Liver (tissue), 9 donors: ENCODE measurements around the gene ARHGAP28. TPM values are rescaled to one million over a fixed set of nuclear protein-coding genes. Genes with fewer than 3 reads are reported as not detected.

Experiments
- DNase-seq: peaks from one replicate; pipeline ENCODE4 v3.0.0-alpha.2; 2017; ENCODE audit warnings: low spot score
- H3K27ac ChIP-seq, 2 donors: one replicate each; pipeline ENCODE4 v1.7.0; 2013; ENCODE audit warnings: inconsistent platforms in 2 of 2, low read length in 2 of 2, control low read depth in 1 of 2, low read depth in 1 of 2, mild to moderate bottlenecking in 1 of 2
- H3K27me3 ChIP-seq, 4 donors: one replicate each; pipeline versions ENCODE4 v1.6.1 to v1.7.0; 2013; ENCODE audit warnings: low read length in 3 of 4, inconsistent platforms in 1 of 4, mild to moderate bottlenecking in 1 of 4, moderate library complexity in 1 of 4; ENCODE audit not compliant: control insufficient read depth in 4 of 4, insufficient read depth in 4 of 4
- H3K36me3 ChIP-seq, 4 donors: one replicate each; pipeline versions ENCODE4 v1.6.1 to v1.7.0; 2013; ENCODE audit warnings: low read length in 3 of 4, mild to moderate bottlenecking in 3 of 4, low read depth in 1 of 4, moderate library complexity in 1 of 4; ENCODE audit not compliant: control insufficient read depth in 4 of 4, insufficient read depth in 3 of 4
- H3K4me1 ChIP-seq, 4 donors: one replicate each; pipeline versions ENCODE4 v1.6.1 to v1.7.0; 2013; ENCODE audit warnings: low read length in 3 of 4, mild to moderate bottlenecking in 3 of 4, moderate library complexity in 1 of 4; ENCODE audit not compliant: control insufficient read depth in 4 of 4, insufficient read depth in 4 of 4
- H3K4me3 ChIP-seq, 3 donors: one replicate each; pipeline versions ENCODE4 v1.6.1 to v1.7.0; 2013; ENCODE audit warnings: low read length in 3 of 3, control low read depth in 1 of 3, low read depth in 1 of 3, mild to moderate bottlenecking in 1 of 3
- H3K9ac ChIP-seq, 2 donors: one replicate each; pipeline ENCODE4 v1.7.0; 2013; ENCODE audit warnings: low read length in 2 of 2, mild to moderate bottlenecking in 2 of 2, moderate library complexity in 2 of 2, control low read depth in 1 of 2, low read depth in 1 of 2
- H3K9me3 ChIP-seq, 4 donors: one replicate each; pipeline versions ENCODE4 v1.6.1 to v1.7.0; 2013; ENCODE audit warnings: low read length in 3 of 4; ENCODE audit not compliant: control insufficient read depth in 4 of 4
- EGR1 ChIP-seq, 2 donors: IDR thresholded peaks; 2 replicates each; pipeline ENCODE4 v1.6.1; 2016 to 2018; ENCODE audit warnings: antibody characterized with exemption in 2 of 2, low read depth in 2 of 2
- FOXA1 ChIP-seq: IDR thresholded peaks from 2 replicates; pipeline ENCODE4 v1.6.1; 2016; ENCODE audit warnings: antibody characterized with exemption
- GABPA ChIP-seq, 2 donors: IDR thresholded peaks in 1 of 2; conservative IDR thresholded peaks in 1 of 2; 2 replicates each; pipeline ENCODE4 v1.6.1; 2016; ENCODE audit warnings: antibody characterized with exemption in 2 of 2, mild to moderate bottlenecking in 1 of 2, moderate library complexity in 1 of 2
- HNF4A ChIP-seq, 2 donors: conservative IDR thresholded peaks; 2 replicates each; pipeline ENCODE4 v1.6.1; 2016; ENCODE audit warnings: antibody characterized with exemption in 2 of 2, mild to moderate bottlenecking in 2 of 2
- HNF4G ChIP-seq: IDR thresholded peaks from 2 replicates; pipeline ENCODE4 v1.6.1; 2016; ENCODE audit warnings: antibody characterized with exemption
- JUND ChIP-seq, 2 donors: IDR thresholded peaks; 2 replicates each; pipeline ENCODE4 v1.6.1; 2016; ENCODE audit warnings: antibody characterized with exemption in 2 of 2
- MAX ChIP-seq: IDR thresholded peaks from 2 replicates; pipeline ENCODE4 v1.6.1; 2016; ENCODE audit warnings: antibody characterized with exemption
- RAD21 ChIP-seq, 2 donors: IDR thresholded peaks; 2 replicates each; pipeline ENCODE4 v1.6.1; 2016; ENCODE audit warnings: antibody characterized with exemption in 2 of 2, mild to moderate bottlenecking in 2 of 2
- RXRA ChIP-seq, 2 donors: IDR thresholded peaks; 2 replicates each; pipeline ENCODE4 v1.6.1; 2017 to 2018; ENCODE audit warnings: antibody characterized with exemption in 2 of 2, mild to moderate bottlenecking in 1 of 2
- SP1 ChIP-seq: IDR thresholded peaks from 2 replicates; pipeline ENCODE4 v1.6.1; 2018; ENCODE audit warnings: antibody characterized with exemption, mild to moderate bottlenecking
- TAF1 ChIP-seq: conservative IDR thresholded peaks from 2 replicates; pipeline ENCODE4 v1.6.1; 2016; ENCODE audit warnings: antibody characterized with exemption, mild to moderate bottlenecking
- YY1 ChIP-seq: IDR thresholded peaks from 2 replicates; pipeline ENCODE4 v1.6.1; 2016; ENCODE audit warnings: antibody characterized with exemption, mild to moderate bottlenecking
- WGBS: extraction: QIAGEN DNeasy Blood & Tissue Kit; methylation state at CpG from one replicate; pipeline ENCODE4 v1.1.7; 2013; 5-methylcytosine and 5-hydroxymethylcytosine counted together
- polyA plus RNA-seq, 2 donors: library from polyadenylated mRNA; stranded (reverse) in 1 of 2; unstranded in 1 of 2; fragments of 200-250 nt in 1 of 2; fragments of >200 nt in 1 of 2; fragmentation: Nextera tagmentation in 1 of 2; extraction: Ambion mirVana in 1 of 2; gene quantifications; one replicate each; pipeline versions ENCODE4 v1.2.1 to v1.2.3, GENCODE V29; 2013 to 2015
- total RNA-seq, 2 donors: library from RNA; depleted of rRNA; stranded (reverse); fragments of >200 nt; gene quantifications; one replicate each; pipeline ENCODE4 v1.2.3, GENCODE V29; 2014
- TF ChIP-seq, protein P1 (sequence below): IDR thresholded peaks from 2 replicates; pipeline ENCODE4 v1.6.1; 2016; ENCODE audit warnings: antibody characterized with exemption
- TF ChIP-seq, protein P2 (sequence below): IDR thresholded peaks from 2 replicates; pipeline ENCODE4 v1.6.1; 2016; ENCODE audit warnings: antibody characterized with exemption, mild to moderate bottlenecking
- donor health status: healthy.
- donor health status: healthy.
- donor health status: healthy.
- donor health status: healthy.
- donor health status: healthy.

Gene ARHGAP28
- total and polyA plus RNA-seq, 4 donors: 0.14 to 2.1 (median 0.69) TPM

DNA sequence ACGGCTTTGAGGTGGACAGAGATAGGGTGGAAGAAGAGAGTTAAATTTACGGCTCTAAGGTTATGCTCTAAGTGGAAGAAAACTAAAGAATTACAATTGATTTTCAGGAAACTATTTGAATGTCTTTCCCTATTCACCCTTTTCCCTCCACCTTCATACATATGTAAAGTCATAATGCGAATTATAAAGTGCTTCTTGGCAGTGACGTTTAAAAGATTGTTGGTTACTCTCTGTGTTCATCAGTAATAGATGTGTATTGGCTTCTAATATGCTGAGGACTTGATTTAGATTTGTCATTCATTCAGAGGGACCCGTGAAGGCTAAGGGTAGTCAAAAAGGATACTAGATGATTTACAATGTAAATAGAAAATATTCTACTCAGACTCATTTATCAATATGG lies 63.9 kb downstream of the ARHGAP28 start:
- Histone ChIP-seq H3K4me1 (no peaks in the 10 kb centered on the region), H3K9me3 (peaks cover 0 to 2% (median 0%) of the 10 kb centered on the region in 4 donors), H3K27ac (no peak overlapping the region), H3K4me3 (no peak overlapping the region), H3K9ac (no peak overlapping the region), H3K27me3 (no peaks in the 10 kb centered on the region), H3K36me3 (no peaks in the 10 kb centered on the region)
- TF ChIP-seq RAD21 (IDR thresholded peaks at IDR 0.05): no peak
- 81% methylated on average over 5 of the region's 5 CpGs for WGBS
- no peak for DNase-seq

DNA sequence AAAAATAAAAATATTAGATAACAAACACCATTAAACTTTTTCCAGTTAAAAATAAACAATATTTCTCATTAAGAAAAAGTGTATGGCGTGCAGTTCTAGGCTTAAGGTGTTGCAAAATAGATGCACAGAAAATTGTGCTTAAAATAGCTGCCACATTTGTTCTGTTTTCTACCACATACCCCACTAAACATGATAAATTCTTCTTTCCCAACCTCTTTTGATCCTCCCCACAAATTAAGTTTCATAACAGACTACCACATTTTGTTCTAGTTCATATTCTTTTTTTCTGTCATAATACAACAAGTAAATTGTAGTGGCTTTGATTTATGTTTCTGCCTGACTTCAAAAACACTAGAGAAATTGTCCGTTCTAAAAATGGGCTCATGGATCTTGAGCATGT lies 64.5 kb downstream of the ARHGAP28 start:
- 84% methylated on average over 2 of the region's 2 CpGs for WGBS
- TF ChIP-seq TAF1 (no peak), RXRA (IDR thresholded peaks at IDR 0.05) (no peak), JUND (IDR thresholded peaks at IDR 0.05) (no peak), HNF4A (conservative IDR thresholded peaks at IDR 0.05) (no peak)
- TF ChIP-seq, protein P1, sequence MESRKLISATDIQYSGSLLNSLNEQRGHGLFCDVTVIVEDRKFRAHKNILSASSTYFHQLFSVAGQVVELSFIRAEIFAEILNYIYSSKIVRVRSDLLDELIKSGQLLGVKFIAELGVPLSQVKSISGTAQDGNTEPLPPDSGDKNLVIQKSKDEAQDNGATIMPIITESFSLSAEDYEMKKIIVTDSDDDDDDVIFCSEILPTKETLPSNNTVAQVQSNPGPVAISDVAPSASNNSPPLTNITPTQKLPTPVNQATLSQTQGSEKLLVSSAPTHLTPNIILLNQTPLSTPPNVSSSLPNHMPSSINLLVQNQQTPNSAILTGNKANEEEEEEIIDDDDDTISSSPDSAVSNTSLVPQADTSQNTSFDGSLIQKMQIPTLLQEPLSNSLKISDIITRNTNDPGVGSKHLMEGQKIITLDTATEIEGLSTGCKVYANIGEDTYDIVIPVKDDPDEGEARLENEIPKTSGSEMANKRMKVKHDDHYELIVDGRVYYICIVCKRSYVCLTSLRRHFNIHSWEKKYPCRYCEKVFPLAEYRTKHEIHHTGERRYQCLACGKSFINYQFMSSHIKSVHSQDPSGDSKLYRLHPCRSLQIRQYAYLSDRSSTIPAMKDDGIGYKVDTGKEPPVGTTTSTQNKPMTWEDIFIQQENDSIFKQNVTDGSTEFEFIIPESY: no peak
- DNase-seq: no peak
- no peaks in the 10 kb centered on the region for H3K36me3 ChIP-seq
- no peak overlapping the region for H3K4me3 ChIP-seq
- no peak overlapping the region for H3K27ac ChIP-seq
- no peak overlapping the region for H3K9ac ChIP-seq
- peaks cover 0 to 2% (median 0%) of the 10 kb centered on the region in 4 donors for H3K9me3 ChIP-seq
- H3K4me1 ChIP-seq: no peaks in the 10 kb centered on the region
- H3K27me3 ChIP-seq: no peaks in the 10 kb centered on the region

DNA sequence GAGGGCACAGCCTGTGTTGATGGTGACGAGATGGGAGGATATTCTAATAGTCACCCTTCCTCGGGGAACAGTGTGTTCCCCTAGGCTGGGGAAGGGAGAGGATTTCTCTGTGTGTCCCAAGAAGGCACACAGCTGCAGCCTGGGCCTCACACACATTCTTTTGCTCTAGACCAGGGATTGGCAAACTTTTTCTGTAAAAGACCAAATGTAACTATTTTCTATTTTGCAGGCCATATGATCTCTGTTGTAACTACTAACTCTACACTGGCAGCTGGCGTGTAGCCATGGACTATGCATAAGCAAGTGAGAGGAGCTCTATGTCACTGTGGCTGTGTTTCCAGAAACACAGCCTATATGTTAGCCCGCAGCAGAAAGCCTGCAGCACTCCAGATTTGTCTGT lies 65.8 kb downstream of the ARHGAP28 start:
- no peak overlapping the region for H3K27ac ChIP-seq
- WGBS: 76% methylated on average over 4 of the region's 4 CpGs
- no peak for DNase-seq
- H3K9me3 ChIP-seq: no peaks in the 10 kb centered on the region
- TF ChIP-seq, protein P1: no peak
- no peak for TF ChIP-seq GABPA (IDR thresholded peaks at IDR 0.05 in 1 of 2, conservative IDR thresholded peaks at IDR 0.05 in 1 of 2)
- TF ChIP-seq JUND (IDR thresholded peaks at IDR 0.05): no peak
- no peak for TF ChIP-seq MAX
- no peak for TF ChIP-seq HNF4A (conservative IDR thresholded peaks at IDR 0.05)
- no peaks in the 10 kb centered on the region for H3K36me3 ChIP-seq
- H3K9ac ChIP-seq: no peak overlapping the region
- no peaks in the 10 kb centered on the region for H3K27me3 ChIP-seq
- H3K4me1 ChIP-seq: no peaks in the 10 kb centered on the region
- H3K4me3 ChIP-seq: no peak overlapping the region

DNA sequence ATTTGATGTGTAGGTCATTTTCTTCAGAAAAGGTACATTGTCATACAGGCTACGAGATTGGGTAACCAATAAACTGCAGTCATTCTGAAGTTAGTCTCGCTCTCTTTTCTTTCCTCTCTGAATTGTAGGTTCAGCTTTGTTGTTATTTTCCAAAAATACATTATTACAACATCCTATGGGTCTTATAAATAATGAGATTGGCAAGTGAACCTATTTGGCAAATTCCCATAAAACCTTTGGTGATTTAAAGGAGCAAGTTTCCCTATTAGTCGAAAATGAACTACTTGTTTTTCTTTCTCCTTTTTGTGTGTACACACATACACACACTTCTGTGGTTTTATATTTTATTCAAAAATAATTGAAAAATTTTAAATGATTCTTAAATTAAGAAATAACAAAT lies 67.0 kb downstream of the ARHGAP28 start:
- H3K4me1 ChIP-seq: no peaks in the 10 kb centered on the region
- H3K9ac ChIP-seq: no peak overlapping the region
- no peak overlapping the region for H3K4me3 ChIP-seq
- no peak overlapping the region for H3K27ac ChIP-seq
- WGBS: 89% methylated on average over 3 of the region's 3 CpGs
- DNase-seq: no peak
- no peaks in the 10 kb centered on the region for H3K9me3 ChIP-seq
- no peaks in the 10 kb centered on the region for H3K36me3 ChIP-seq
- no peaks in the 10 kb centered on the region for H3K27me3 ChIP-seq
- TF ChIP-seq HNF4G (no peak), SP1 (no peak), FOXA1 (no peak), YY1 (no peak), TAF1 (no peak), JUND (IDR thresholded peaks at IDR 0.05) (no peak), EGR1 (IDR thresholded peaks at IDR 0.05; ENCODE audit: low read depth in 2 of 2) (no peak), RAD21 (IDR thresholded peaks at IDR 0.05) (no peak)
- TF ChIP-seq, protein P1: no peak
- TF ChIP-seq, protein P2, sequence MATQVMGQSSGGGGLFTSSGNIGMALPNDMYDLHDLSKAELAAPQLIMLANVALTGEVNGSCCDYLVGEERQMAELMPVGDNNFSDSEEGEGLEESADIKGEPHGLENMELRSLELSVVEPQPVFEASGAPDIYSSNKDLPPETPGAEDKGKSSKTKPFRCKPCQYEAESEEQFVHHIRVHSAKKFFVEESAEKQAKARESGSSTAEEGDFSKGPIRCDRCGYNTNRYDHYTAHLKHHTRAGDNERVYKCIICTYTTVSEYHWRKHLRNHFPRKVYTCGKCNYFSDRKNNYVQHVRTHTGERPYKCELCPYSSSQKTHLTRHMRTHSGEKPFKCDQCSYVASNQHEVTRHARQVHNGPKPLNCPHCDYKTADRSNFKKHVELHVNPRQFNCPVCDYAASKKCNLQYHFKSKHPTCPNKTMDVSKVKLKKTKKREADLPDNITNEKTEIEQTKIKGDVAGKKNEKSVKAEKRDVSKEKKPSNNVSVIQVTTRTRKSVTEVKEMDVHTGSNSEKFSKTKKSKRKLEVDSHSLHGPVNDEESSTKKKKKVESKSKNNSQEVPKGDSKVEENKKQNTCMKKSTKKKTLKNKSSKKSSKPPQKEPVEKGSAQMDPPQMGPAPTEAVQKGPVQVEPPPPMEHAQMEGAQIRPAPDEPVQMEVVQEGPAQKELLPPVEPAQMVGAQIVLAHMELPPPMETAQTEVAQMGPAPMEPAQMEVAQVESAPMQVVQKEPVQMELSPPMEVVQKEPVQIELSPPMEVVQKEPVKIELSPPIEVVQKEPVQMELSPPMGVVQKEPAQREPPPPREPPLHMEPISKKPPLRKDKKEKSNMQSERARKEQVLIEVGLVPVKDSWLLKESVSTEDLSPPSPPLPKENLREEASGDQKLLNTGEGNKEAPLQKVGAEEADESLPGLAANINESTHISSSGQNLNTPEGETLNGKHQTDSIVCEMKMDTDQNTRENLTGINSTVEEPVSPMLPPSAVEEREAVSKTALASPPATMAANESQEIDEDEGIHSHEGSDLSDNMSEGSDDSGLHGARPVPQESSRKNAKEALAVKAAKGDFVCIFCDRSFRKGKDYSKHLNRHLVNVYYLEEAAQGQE: no peak
